ENCODE data around the gene TGFB1I1. TPM values are rescaled to one million over a fixed set of nuclear protein-coding genes. Genes with fewer than 3 reads are reported as not detected.
A peak's percentile ranks its signal among the peaks of the same experiment; 100 is the strongest.

The TGFB1I1 gene
- total and polyA plus RNA-seq, 2 of the 4 experiments (the other 2 are of a cell fraction), result 24.9 to 128 TPM

DNA sequence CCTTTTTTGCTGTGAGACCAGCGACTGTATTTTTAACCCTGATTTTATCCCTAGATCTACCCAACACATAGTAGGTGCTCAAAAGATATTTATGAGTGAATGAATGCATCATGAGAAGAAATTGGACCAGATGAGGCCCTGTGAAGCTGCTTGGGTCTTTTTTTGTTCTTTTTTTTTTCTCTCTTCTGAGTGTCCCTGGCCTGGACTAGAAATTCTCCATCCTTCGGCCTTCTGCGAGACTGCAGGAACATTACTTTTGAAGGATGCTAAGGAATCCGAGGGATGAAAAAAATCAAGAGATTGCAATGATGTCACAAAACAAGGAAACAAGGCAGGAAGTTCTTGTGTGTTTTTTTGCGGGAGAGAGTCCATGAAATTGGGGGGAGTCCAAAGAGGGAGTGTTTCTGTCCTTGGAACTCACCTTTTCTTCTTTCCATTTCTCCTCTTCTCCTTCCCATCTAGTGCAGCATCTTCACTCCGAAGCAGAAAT lies 36.8 kb downstream of the TGFB1I1 start:
- CTCF ChIA-PET, result no interaction called here
- intact Hi-C loops (cut with micrococcal nuclease), result loop anchor here (1.0 to 10.0 kb wide), 4 partner anchors 20 to 360 kb away; partner anchors contain the start of gene ZNF843
- BruUV-seq (replicated peaks), result TSS peak; percentile 92

More for the DNA sequence above, 36.8 kb downstream of the TGFB1I1 start:
- no CpG with 5 or more reads among the region's 6 CpGs for WGBS, 2 experiments (ENCODE audit: extremely low coverage in 2 of 2, insufficient read length in 1 of 2)
- dilution Hi-C loops (cut with HindIII; ENCODE audit: low sequenced_read_pairs, unreplicated experiment) (no loop called here), in situ Hi-C loops (cut with MboI; ENCODE audit: low sequenced_read_pairs) (loop anchor here (5.0 to 25.0 kb wide), 3 partner anchors 64 to 369 kb away; partner anchors contain the start of gene ZNF843)
- Histone ChIP-seq H4K91ac (ENCODE audit: insufficient read depth, low read depth, low read length) (peak overlapping the region; percentile 78), H3K79me1 (ENCODE audit: low read depth in 1 of 2, low read length in 2 of 2) (peaks cover 16 to 51% of the 10 kb centered on the region in 2 experiments; a peak in 3 of 4 replicates), H3K4me1 (ENCODE audit: control insufficient read depth, insufficient read depth, low read length) (peaks cover 5% of the 10 kb centered on the region), H3K9ac (ENCODE audit: low read depth, low read length) (peak overlapping the region; percentile 98), H2BK15ac (ENCODE audit: low read depth, low read length) (no peak overlapping the region), H3K4ac (ENCODE audit: low read depth, low read length) (peak overlapping the region; percentile 76), H3K23ac (ENCODE audit: low read depth, low read length) (peak overlapping the region; percentile 92), H4K8ac (ENCODE audit: low read depth in 2 of 2, low read length in 2 of 2) (peak overlapping the region; percentile 93 to 94), H3K18ac (ENCODE audit: low read depth, low read length) (peak overlapping the region; percentile 88), H2AFZ (replicated peaks; ENCODE audit: low read length, poor library complexity) (peak overlapping the region; percentile 95), H3K9me3 (ENCODE audit: control insufficient read depth, insufficient read depth, low read length) (no peaks in the 10 kb centered on the region), H2AK9ac (replicated peaks; ENCODE audit: low read depth, low read length, poor library complexity) (no peak overlapping the region), H3K14ac (replicated peaks; ENCODE audit: low read depth, low read length) (peak overlapping the region; percentile 68), H3K36me3 (ENCODE audit: control insufficient read depth, insufficient read depth, low read length) (peaks cover 14% of the 10 kb centered on the region), H2BK20ac (ENCODE audit: low read depth, low read length) (no peak overlapping the region), H3K4me3 (ENCODE audit: insufficient read depth, low read depth, low read length) (peak overlapping the region; percentile 94), H2AK5ac (ENCODE audit: low read depth, low read length) (peak overlapping the region; percentile 47; the same call in 1 of the 2 replicates), H3K56ac (ENCODE audit: extremely low read depth, insufficient read depth, low read length) (peak overlapping the region; percentile 78), H3K9me1 (ENCODE audit: insufficient read depth, low read length) (peaks cover 2% of the 10 kb centered on the region; the same call in 1 of the 2 replicates), H2BK120ac (ENCODE audit: low read depth, low read length) (peak overlapping the region; percentile 21; the same call in 1 of the 2 replicates), H2BK5ac (ENCODE audit: low read depth, low read length, poor library complexity, severe bottlenecking) (peak overlapping the region; percentile 94), H3K4me2 (ENCODE audit: low read depth, low read length) (peak overlapping the region; percentile 95), H3K27ac (ENCODE audit: insufficient read depth, low read length) (peak overlapping the region; percentile 99), H3K27me3 (ENCODE audit: control insufficient read depth, insufficient read depth, low read length) (no peaks in the 10 kb centered on the region), H4K20me1 (ENCODE audit: insufficient read depth, low read length) (no peaks in the 10 kb centered on the region), H4K5ac (ENCODE audit: low read depth, low read length) (peak overlapping the region; percentile 94)
- ATAC-seq (ENCODE audit: low read depth), result peak; percentile 3; the same call in 1 of the 2 replicates
- POLR2A ChIA-PET (ENCODE audit: unreplicated experiment), result interaction anchor here (0.6 to 1.6 kb wide), 4 partner anchors 10 to 368 kb away, joined by 5 to 10 read pairs (median 6); partner anchors contain the start of gene ZNF267
- TF ChIP-seq ELK1 (IDR thresholded peaks at IDR 0.05; ENCODE audit: borderline replicate concordance, low read depth, low read length), result no peak
- no peak for TF ChIP-seq BHLHE40 (IDR thresholded peaks at IDR 0.05; ENCODE audit: low read depth, low read length)
- peak; percentile 56 for DNase-seq
